Glutamatergic neuron (in vitro differentiated cells): ENCODE results near the gene CA6. TPM values are rescaled to one million over a fixed set of nuclear protein-coding genes. Genes with fewer than 3 reads are reported as not detected.
"Not testable (repeated sequence)": the region's sequence is repeated elsewhere in the genome, so short reads cannot be mapped to it uniquely, and the experiment has no call there.

Experiments used
- DNase-seq: peaks from one replicate; pipeline ENCODE4 v3.0.0; 2022
- H3K27ac Mint-ChIP-seq: one replicate; pipeline ENCODE4 v1.8.0; 2020; ENCODE audit warnings: mild to moderate bottlenecking, mixed read lengths, inconsistent platforms; ENCODE audit not compliant: unreplicated experiment
- H3K27me3 Mint-ChIP-seq: one replicate; pipeline ENCODE4 v1.8.0; 2020; ENCODE audit warnings: mild to moderate bottlenecking, moderate library complexity, mixed read lengths, inconsistent platforms; ENCODE audit not compliant: unreplicated experiment
- H3K36me3 Mint-ChIP-seq: one replicate; pipeline ENCODE4 v1.8.0; 2020; ENCODE audit warnings: mild to moderate bottlenecking, mixed read lengths, inconsistent platforms; ENCODE audit not compliant: unreplicated experiment
- H3K4me1 Mint-ChIP-seq: one replicate; pipeline ENCODE4 v1.8.0; 2020; ENCODE audit warnings: mild to moderate bottlenecking, low read depth, mixed read lengths, inconsistent platforms; ENCODE audit not compliant: unreplicated experiment
- H3K4me3 Mint-ChIP-seq: one replicate; pipeline ENCODE4 v1.8.0; 2020; ENCODE audit warnings: mild to moderate bottlenecking, mixed read lengths, inconsistent platforms; ENCODE audit not compliant: unreplicated experiment
- H3K9me3 Mint-ChIP-seq: one replicate; pipeline ENCODE4 v1.8.0; 2020; ENCODE audit warnings: mild to moderate bottlenecking, moderate library complexity, mixed read lengths, inconsistent platforms; ENCODE audit not compliant: unreplicated experiment
- total RNA-seq: library from RNA; stranded (reverse); fragmentation: NEBNext Ultra II Directional; extraction: Animal tissue kit (Norgen Biotek cat#: 25700); gene quantifications from one replicate; pipeline ENCODE4 v1.2.1, GENCODE V29; 2021; ENCODE audit not compliant: unreplicated experiment
- TF ChIP-seq, protein P1 (sequence below): fragments of 200-600 bp; sonication (generic); IDR thresholded peaks from one replicate; pipeline ENCODE4 v1.5.0; 2021; ENCODE audit not compliant: partially characterized antibody, unreplicated experiment

The CA6 gene
- total RNA-seq, 1 donor from 2014 or later = not detected

DNA sequence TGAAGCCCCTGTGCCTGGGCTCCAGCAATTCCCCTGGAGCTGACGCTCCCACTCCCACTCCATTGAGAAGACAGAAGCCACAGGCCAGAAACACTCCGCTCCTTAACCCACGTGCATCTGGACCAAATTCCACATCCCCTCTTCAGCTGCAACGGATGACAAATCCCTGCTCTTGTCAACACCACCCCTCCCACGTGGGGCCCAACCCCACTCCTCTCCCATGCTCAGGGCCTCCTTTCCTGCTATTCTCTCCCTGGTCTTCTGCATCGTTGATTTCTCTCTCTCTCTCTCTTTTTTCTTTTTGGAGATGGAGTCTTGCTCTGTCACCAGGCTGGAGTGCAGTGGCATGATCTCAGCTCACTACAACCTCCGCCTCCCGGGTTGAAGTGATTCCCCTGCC, 18.3 kb downstream of the CA6 start:
- Mint-ChIP-seq H3K27ac (no peak overlapping the region), H3K9me3 (peaks cover 4% of the 10 kb centered on the region), H3K36me3 (peaks cover 4% of the 10 kb centered on the region), H3K27me3 (peaks cover 9% of the 10 kb centered on the region), H3K4me1 (peaks cover 2% of the 10 kb centered on the region), H3K4me3 (no peak overlapping the region)
- TF ChIP-seq, protein P1, sequence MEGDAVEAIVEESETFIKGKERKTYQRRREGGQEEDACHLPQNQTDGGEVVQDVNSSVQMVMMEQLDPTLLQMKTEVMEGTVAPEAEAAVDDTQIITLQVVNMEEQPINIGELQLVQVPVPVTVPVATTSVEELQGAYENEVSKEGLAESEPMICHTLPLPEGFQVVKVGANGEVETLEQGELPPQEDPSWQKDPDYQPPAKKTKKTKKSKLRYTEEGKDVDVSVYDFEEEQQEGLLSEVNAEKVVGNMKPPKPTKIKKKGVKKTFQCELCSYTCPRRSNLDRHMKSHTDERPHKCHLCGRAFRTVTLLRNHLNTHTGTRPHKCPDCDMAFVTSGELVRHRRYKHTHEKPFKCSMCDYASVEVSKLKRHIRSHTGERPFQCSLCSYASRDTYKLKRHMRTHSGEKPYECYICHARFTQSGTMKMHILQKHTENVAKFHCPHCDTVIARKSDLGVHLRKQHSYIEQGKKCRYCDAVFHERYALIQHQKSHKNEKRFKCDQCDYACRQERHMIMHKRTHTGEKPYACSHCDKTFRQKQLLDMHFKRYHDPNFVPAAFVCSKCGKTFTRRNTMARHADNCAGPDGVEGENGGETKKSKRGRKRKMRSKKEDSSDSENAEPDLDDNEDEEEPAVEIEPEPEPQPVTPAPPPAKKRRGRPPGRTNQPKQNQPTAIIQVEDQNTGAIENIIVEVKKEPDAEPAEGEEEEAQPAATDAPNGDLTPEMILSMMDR = no peak
- no peak for DNase-seq

DNA sequence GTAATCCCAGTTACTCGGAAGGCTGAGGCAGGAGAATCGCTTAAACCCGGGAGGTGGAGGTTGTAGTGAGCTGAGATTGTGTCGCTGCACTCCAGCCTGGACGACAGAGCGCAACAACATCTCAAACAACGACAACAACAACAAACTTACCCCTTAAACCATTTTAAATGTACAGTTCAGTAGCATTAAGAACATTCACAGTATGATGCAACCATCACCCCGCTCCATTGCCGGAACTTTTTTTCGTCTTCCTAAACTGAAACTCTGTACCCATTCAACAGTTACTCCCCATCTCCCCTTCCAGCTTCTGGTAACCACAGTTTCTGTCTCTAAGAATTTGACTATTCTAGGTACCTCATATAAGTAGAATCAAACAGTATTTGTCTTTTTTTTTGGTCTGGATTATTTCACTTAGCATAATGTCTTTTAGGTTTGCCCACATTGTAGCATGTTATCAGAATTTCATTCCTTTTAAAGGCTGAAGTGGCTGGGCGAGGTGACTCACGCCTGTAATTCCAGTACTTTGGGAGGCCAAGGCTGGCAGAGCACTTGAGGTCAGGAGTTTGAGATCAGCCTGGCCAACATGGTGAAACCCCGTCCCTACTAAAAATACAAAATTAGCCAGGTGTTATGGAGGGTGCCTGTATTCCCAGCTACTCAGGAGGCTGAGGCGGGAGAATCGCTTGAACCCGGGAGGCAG, 19.6 kb downstream of the CA6 start:
- H3K27ac Mint-ChIP-seq = no peak overlapping the region
- H3K9me3 Mint-ChIP-seq = peaks cover 4% of the 10 kb centered on the region
- TF ChIP-seq, protein P1 = no peak
- peaks cover 10% of the 10 kb centered on the region for H3K36me3 Mint-ChIP-seq
- no peak for DNase-seq
- peaks cover 2% of the 10 kb centered on the region for H3K4me1 Mint-ChIP-seq
- H3K4me3 Mint-ChIP-seq = no peak overlapping the region
- H3K27me3 Mint-ChIP-seq = peaks cover 9% of the 10 kb centered on the region

DNA sequence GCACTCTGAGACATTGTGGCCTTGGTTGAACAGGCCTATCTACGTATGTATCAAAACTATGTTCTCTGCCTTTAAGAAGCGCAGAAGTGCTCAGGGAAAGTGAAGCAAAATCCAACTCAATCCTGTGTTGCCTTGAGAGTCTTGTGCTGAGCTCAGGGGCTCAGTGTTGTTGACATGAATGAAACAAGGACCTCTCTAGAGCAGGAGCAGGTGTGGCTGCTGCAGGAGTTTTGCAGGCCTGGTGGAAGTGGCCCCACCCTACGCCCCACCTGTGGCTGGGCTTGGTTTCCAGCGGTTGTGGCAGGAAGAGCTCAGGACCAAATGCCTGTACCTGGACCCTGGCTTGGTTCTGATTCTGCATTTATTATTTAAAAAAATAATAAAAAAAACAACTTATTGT, 20.9 kb downstream of the CA6 start:
- Mint-ChIP-seq H3K4me1 (peaks cover 2% of the 10 kb centered on the region), H3K27ac (no peak overlapping the region), H3K9me3 (peaks cover 5% of the 10 kb centered on the region)

DNA sequence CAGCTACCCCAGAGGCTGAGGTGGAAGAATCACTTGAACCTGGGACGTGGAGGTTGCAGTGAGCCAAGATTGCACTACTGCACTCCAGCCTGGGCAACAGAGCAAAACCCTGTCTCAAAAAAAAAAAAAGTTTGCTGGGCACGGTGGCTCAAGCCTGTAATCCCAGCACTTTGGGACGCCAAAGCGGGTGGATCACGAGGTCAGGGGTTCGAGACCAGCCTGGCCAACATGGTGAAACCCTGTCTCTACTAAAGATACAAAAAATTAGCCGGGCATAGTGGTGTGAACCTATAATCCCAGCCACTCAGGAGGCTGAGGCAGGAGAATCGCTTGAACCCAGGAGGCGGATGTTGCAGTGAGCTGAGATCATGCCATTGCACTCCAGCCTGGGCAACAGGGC, 23.2 kb downstream of the CA6 start:
- H3K4me3 Mint-ChIP-seq, DNase-seq, H3K4me1 Mint-ChIP-seq, H3K36me3 Mint-ChIP-seq, H3K9me3 Mint-ChIP-seq, H3K27me3 Mint-ChIP-seq, H3K27ac Mint-ChIP-seq: not testable (repeated sequence)

More for the DNA sequence above, 20.9 kb downstream of the CA6 start:
- Mint-ChIP-seq H3K27me3 (peaks cover 10% of the 10 kb centered on the region), H3K36me3 (peaks cover 7% of the 10 kb centered on the region), H3K4me3 (no peak overlapping the region)
- no peak for DNase-seq
- TF ChIP-seq, protein P1 = no peak

DNA sequence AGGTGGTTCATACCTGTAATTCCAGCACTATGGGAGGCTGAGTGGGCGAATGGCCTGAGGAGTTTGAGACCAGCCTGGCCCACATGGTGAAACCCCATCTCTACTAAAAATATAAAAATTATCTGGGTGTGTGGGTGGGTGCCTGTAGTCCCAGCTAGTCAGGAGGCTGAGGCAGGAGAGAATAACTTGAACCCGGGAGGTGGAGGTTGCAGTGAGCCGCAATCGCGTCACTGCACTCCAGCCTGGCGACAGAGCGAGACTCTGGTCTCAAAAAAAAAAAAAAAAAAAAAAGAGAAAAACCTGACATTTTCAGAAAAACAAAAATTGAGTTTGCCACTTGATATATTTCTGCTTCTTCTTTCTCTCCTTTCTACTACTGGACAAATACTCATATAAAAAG, 24.3 kb downstream of the CA6 start:
- peaks cover 2% of the 10 kb centered on the region for H3K4me1 Mint-ChIP-seq
- peaks cover 7% of the 10 kb centered on the region for H3K36me3 Mint-ChIP-seq
- H3K4me3 Mint-ChIP-seq = no peak overlapping the region
- no peak overlapping the region for H3K27ac Mint-ChIP-seq
- TF ChIP-seq, protein P1 = no peak
- peaks cover 3% of the 10 kb centered on the region for H3K27me3 Mint-ChIP-seq
- no peak for DNase-seq
- peaks cover 3% of the 10 kb centered on the region for H3K9me3 Mint-ChIP-seq
